Measurements from ENCODE around the gene THAP7. TPM values are rescaled to one million over a fixed set of nuclear protein-coding genes. Genes with fewer than 3 reads are reported as not detected.
A peak's percentile ranks its signal among the peaks of the same experiment; 100 is the strongest.

Gene THAP7
- total and polyA plus RNA-seq, 2 of the 13 experiments (the other 11 are each of a cell fraction or from before 2014, with no cell fraction given): 13.0 to 25.5 TPM

DNA sequence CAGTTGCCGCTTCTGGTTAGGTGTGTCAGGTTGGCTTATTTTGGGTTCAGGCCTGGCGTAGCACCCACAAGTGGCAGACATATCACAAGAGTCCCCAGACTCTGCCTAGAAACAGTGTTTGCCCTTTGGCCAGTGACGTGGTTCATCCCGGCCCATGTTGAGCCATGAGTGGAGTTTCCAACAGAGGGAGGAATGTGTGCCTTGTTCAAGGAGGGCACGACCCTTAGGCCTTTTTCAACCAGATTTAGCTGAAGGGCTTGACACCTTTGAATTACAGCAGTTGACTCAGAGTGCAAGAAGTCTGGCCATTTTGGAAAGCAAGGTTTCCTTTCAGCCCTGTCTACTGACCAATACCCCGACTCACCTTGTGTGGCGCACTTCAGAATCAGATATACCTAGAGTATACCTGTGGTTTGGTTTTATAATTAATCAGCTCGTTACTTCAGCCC is 50.0 kb downstream of the THAP7 start (continued):
- TF ChIP-seq SYNCRIP (IDR thresholded peaks at IDR 0.05; ENCODE audit: insufficient read depth, low read depth, low read length): no peak
- no peak for TF ChIP-seq DMAP1 (CRISPR knock-in tag; IDR thresholded peaks at IDR 0.05)
- TF ChIP-seq MATR3 (CRISPR knock-in tag; IDR thresholded peaks at IDR 0.05): no peak
- TF ChIP-seq DPF2 (CRISPR knock-in tag; IDR thresholded peaks at IDR 0.05; ENCODE audit: borderline replicate concordance, low read depth): 0 out of 2 replicates have a peak, but pooled peaks have one; percentile 40
- peak; percentile 33; the same call in 1 of the 2 replicates for TF ChIP-seq FOSL2 (CRISPR knock-in tag; IDR thresholded peaks at IDR 0.05)
- no peak for TF ChIP-seq ISL2 (CRISPR knock-in tag; IDR thresholded peaks at IDR 0.05)
- TF ChIP-seq, protein P1, sequence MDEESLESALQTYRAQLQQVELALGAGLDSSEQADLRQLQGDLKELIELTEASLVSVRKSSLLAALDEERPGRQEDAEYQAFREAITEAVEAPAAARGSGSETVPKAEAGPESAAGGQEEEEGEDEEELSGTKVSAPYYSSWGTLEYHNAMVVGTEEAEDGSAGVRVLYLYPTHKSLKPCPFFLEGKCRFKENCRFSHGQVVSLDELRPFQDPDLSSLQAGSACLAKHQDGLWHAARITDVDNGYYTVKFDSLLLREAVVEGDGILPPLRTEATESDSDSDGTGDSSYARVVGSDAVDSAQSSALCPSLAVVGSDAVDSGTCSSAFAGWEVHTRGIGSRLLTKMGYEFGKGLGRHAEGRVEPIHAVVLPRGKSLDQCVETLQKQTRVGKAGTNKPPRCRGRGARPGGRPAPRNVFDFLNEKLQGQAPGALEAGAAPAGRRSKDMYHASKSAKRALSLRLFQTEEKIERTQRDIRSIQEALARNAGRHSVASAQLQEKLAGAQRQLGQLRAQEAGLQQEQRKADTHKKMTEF (CRISPR knock-in tag; IDR thresholded peaks at IDR 0.05): no peak
- TF ChIP-seq, protein P2, sequence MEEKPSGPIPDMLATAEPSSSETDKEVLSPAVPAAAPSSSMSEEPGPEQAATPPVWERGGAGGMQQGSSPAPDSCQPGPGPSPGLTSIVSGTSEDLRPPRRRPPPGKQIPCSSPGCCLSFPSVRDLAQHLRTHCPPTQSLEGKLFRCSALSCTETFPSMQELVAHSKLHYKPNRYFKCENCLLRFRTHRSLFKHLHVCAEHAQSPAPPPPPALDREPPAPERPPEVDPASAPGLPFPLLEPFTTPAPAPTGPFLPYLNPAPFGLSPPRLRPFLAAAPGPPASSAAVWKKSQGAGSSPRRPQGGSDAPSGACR (CRISPR knock-in tag; IDR thresholded peaks at IDR 0.05): no peak
- no peak for TF ChIP-seq UBTF (CRISPR knock-in tag; IDR thresholded peaks at IDR 0.05)
- 0 out of 2 replicates have a peak, but pooled peaks have one; percentile 40 for TF ChIP-seq HOXA5 (CRISPR knock-in tag; IDR thresholded peaks at IDR 0.05)
- TF ChIP-seq ZKSCAN1 (IDR thresholded peaks at IDR 0.05; ENCODE audit: low read length): no peak
- no peak for TF ChIP-seq MED8 (CRISPR knock-in tag; IDR thresholded peaks at IDR 0.05; ENCODE audit: insufficient replicate concordance)
- TF ChIP-seq STAT5B (CRISPR knock-in tag; IDR thresholded peaks at IDR 0.05): no peak
- no peak for TF ChIP-seq KLF15 (CRISPR knock-in tag; IDR thresholded peaks at IDR 0.05; ENCODE audit: borderline replicate concordance)
- TF ChIP-seq, protein P3, sequence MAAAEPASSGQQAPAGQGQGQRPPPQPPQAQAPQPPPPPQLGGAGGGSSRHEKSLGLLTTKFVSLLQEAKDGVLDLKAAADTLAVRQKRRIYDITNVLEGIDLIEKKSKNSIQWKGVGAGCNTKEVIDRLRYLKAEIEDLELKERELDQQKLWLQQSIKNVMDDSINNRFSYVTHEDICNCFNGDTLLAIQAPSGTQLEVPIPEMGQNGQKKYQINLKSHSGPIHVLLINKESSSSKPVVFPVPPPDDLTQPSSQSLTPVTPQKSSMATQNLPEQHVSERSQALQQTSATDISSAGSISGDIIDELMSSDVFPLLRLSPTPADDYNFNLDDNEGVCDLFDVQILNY (CRISPR knock-in tag; conservative IDR thresholded peaks at IDR 0.05): no peak
- TF ChIP-seq ZBTB20 (CRISPR knock-in tag; IDR thresholded peaks at IDR 0.05; ENCODE audit: borderline replicate concordance, low read depth): no peak
- TF ChIP-seq PAXIP1 (CRISPR knock-in tag; conservative IDR thresholded peaks at IDR 0.05): 0 out of 2 replicates have a peak, but pooled peaks have one; percentile 15
- no peak for TF ChIP-seq ZNF644 (CRISPR knock-in tag; IDR thresholded peaks at IDR 0.05; ENCODE audit: low read depth)
- TF ChIP-seq, protein P4, sequence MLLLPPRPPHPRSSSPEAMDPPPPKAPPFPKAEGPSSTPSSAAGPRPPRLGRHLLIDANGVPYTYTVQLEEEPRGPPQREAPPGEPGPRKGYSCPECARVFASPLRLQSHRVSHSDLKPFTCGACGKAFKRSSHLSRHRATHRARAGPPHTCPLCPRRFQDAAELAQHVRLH (CRISPR knock-in tag; IDR thresholded peaks at IDR 0.05; ENCODE audit: borderline replicate concordance, low read depth): no peak
- TF ChIP-seq ZNF10 (CRISPR knock-in tag; IDR thresholded peaks at IDR 0.05; ENCODE audit: borderline replicate concordance, low read depth): no peak
